ENCODE data around the gene SNX4.
"Not testable (repeated sequence)": the region's sequence is repeated elsewhere in the genome, so short reads cannot be mapped to it uniquely, and the experiment has no call there.

The SNX4 gene

GRCh38 chr3:125512135-125512920, 7.7 kb downstream of the SNX4 start:
- H3K27ac ChIP-seq = no peak overlapping the region
- no peak for TF ChIP-seq CTCF (conservative IDR thresholded peaks at IDR 0.05)

- H3K27ac ChIP-seq = no peak overlapping the region
- TF ChIP-seq CTCF (conservative IDR thresholded peaks at IDR 0.05) = no peak
Measured at GRCh38 chr3:125511420-125512118, 8.4 kb downstream of the SNX4 start.

GRCh38 chr3:125507128-125507527, 12.9 kb downstream of the SNX4 start:
- no peak overlapping the region for H3K27ac ChIP-seq
- no peak for TF ChIP-seq CTCF (conservative IDR thresholded peaks at IDR 0.05)

GRCh38 chr3:125498630-125499029, 21.4 kb downstream of the SNX4 start:
- TF ChIP-seq CTCF (conservative IDR thresholded peaks at IDR 0.05) = no peak
- H3K27ac ChIP-seq = peak overlapping the region; percentile 32

GRCh38 chr3:125496701-125497100, 23.3 kb downstream of the SNX4 start:
- no peak for TF ChIP-seq CTCF (conservative IDR thresholded peaks at IDR 0.05)
- H3K27ac ChIP-seq = no peak overlapping the region

GRCh38 chr3:125482406-125482805, 37.6 kb downstream of the SNX4 start:
- H3K27ac ChIP-seq = no peak overlapping the region
- TF ChIP-seq CTCF (conservative IDR thresholded peaks at IDR 0.05) = no peak

GRCh38 chr3:125481786-125482185, 38.2 kb downstream of the SNX4 start:
- no peak for TF ChIP-seq CTCF (conservative IDR thresholded peaks at IDR 0.05)
- no peak overlapping the region for H3K27ac ChIP-seq

GRCh38 chr3:125481375-125481759, 38.6 kb downstream of the SNX4 start:
- H3K27ac ChIP-seq = not testable (repeated sequence)

All from VCaP (cell line).